GM21529 (cell line): ENCODE data around the gene LRRIQ3.
"Not testable (repeated sequence)": the region's sequence is repeated elsewhere in the genome, so short reads cannot be mapped to it uniquely, and the experiment has no call there.

ENCODE experiments used
- ATAC-seq: cut with Tn5 transposase; IDR thresholded peaks from one replicate; pipeline ENCODE4 v1.9.1; 2021; ENCODE audit not compliant: unreplicated experiment

LRRIQ3 gene

GRCh38 chr1:74117370-74117769, 80.6 kb downstream of the LRRIQ3 start:
- ATAC-seq = not testable (repeated sequence)

DNA sequence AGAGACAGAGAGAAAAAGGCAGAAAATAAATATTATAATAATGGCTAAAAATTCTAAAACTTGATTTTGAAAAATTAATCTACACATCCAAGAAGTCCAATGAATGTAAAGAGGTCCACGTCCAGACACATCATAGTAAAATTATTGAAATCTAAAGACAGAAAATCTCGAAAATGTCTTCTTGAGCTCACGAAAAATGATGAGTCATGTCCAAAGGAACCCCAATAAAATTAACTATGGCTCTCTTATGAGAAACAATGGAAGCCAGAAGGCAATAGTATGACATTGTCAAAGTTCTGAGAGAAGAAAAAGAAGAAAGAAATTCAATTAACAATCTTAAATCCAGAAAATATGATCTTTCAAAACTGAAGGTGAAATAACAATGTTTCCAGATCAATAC, 84.6 kb downstream of the LRRIQ3 start:
- ATAC-seq = no peak

DNA sequence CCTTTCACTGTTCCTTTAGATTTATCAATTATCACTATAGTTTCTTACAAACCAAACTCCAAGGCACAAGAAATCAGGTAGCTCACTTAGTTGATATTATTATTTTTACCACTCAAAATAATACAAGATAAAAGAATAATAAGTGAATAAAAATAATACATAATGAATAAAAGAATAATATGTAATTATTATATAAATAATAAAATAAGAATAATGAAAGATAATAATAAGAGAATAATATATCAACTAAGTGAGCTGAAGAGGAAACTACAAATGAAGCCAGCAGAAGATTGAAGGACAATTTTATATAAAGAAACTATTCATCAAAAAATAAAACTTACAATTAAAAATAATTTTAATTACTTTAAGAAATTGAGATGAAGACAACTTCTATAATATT, 90.6 kb downstream of the LRRIQ3 start:
- no peak for ATAC-seq

- no peak for ATAC-seq
Measured at GRCh38 chr1:74091371-74091770, 106.6 kb downstream of the LRRIQ3 start.

DNA sequence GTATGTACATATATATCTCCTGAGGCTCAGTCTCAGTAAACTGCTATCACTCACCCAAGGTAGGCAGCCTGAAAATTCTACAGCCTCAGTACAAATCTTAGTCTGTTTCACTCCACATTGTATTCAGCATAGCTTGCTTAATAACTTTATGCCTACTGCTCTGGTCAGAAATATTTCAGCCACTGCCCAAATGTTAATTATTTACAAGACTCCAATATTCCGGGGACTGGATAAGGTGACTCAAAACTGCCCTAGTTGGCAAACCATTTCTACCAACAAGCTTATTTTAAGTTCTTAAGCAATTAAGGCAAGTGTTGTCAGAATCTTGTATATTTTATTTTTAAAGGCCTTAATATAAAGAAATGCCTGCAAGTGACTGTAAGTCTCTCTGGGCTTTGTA, 114.8 kb downstream of the LRRIQ3 start:
- ATAC-seq = no peak

- no peak for ATAC-seq
Measured at GRCh38 chr1:74065081-74065480, 132.9 kb downstream of the LRRIQ3 start.

GRCh38 chr1:74057719-74058118, 140.3 kb downstream of the LRRIQ3 start:
- ATAC-seq = no peak

- no peak for ATAC-seq
Measured at GRCh38 chr1:74053407-74053806, 144.6 kb downstream of the LRRIQ3 start.

GRCh38 chr1:74050386-74050785, 147.6 kb downstream of the LRRIQ3 start:
- no peak for ATAC-seq

DNA sequence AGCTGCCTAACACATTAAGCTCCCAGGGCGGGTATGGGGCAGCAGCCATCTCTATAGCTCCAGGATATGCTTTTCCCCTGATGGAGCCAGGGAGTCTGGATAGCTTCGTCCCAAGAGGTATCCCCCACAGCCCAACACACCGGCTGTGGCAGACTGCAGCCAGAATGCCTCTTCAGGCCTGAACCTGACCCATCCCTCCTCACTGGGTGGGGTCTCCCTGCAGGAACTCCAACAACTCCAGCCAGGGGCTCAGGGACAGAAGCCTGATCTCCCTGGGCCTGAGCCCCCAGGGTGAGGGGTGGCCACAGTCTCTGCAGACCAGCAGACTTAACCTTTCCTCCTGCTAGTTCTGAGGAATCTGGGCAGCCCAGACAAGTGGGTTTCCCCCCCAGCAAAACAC, 159.9 kb downstream of the LRRIQ3 start:
- no peak for ATAC-seq

DNA sequence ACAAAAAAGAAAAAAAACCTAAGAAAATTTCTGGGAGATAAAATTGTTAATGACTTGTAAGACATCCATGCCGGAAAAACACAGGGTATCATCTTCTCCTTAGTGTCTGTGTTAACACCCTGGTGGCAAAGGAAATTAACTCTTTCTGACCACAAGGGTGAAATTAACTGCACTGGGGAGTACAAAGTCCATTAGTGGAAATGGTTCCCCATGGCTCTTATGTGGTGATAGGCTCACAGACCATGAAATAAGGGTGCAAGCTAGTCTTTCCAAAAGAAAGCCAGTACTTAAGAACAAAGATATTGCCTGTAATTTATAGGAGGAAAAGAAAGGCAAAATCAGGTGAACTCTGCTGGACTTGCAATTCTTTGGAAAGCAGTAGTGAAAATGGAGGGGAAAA, 185.4 kb downstream of the LRRIQ3 start:
- no peak for ATAC-seq

GRCh38 chr1:74011736-74012135, 186.2 kb downstream of the LRRIQ3 start:
- no peak for ATAC-seq

DNA sequence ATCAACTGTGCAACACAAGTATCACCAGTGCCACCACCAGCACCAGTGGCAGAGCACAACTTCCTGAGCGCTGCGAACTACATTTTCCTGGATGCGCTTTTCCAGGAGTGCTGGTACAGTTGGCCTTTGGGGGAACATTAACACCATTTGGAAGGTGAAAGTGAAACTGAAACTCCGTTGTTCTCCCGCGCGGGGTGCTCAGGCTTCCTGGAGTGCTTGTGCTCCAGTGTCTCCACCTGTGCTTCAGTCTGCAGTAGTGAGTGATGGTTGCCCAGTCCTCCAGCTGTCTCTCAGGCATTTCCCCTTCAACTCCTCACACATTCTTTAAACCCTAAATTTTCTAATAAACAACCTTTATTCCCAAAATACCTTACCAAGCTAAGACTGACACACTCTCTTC, 187.8 kb downstream of the LRRIQ3 start:
- no peak for ATAC-seq

GRCh38 chr1:74005533-74005932, 192.4 kb downstream of the LRRIQ3 start:
- ATAC-seq = no peak

DNA sequence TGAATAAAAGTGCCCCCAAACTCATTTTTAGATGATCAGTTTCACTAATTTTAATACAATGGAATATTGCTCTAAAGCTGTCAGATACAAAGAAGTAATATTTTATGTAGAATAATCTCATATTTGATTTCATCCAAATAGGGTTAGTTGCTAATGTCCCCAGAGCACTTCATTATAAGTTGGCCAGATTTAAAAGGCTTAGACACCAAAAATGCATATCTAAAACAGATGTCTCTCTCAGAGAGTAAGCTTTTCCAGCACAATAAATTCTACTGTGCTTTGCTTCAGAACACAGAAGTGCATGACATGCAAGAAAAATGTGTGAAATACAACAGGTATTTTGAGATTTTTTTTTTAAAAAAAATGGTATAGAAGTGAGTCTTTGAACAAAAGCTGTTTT, 194.2 kb downstream of the LRRIQ3 start:
- ATAC-seq = no peak

DNA sequence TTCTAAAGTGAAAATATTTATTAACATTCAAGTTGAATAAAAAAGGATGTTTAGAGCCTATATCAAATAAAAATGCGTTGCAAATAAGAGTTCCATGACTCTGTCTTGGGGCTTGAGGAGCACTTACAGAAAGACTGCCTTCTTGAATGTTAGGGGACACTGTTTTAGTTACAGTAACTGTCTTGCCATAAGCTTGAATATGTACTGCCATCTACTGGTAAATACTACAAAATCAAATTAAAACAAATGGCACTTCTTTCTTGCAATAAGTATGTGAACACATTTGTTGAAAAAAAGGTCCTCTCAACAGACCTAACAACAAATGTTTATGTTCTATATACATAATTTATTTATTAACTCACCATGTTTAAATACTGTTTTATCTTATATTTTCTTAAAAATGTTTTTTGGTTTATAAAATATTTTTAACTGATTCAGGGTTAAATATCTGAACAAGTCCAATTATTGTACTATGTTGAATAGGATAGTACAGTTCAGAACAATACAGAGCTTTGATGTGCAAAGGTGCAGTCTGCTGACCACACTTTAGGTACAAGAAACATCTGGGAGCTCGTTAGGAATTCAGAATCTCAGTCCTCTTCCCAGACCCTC, 199.5 kb downstream of the LRRIQ3 start:
- no peak for ATAC-seq

GRCh38 chr1:73980324-73981040, 217.5 kb downstream of the LRRIQ3 start:
- no peak for ATAC-seq

GRCh38 chr1:73979684-73980083, 218.3 kb downstream of the LRRIQ3 start:
- ATAC-seq = no peak

DNA sequence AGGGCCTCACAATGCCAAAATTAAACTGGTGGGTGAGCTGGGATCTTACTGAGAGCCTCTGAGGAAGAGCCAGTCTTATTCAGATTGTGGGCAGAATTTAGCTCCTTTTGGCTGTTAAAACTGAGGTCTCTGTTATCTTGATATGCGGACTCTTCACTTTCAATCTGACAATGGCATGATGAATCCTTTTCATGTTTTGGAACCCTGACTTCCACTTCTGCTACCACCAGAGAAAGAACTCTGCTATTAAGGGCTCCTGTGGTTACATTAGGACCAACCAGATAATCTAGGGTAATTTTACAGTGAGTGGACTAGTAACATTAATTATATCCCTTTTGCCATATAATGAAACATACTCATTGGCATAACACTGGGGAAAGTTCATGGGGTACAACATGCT, 219.0 kb downstream of the LRRIQ3 start:
- no peak for ATAC-seq
